ENCODE results near the gene FHOD1. TPM values are rescaled to one million over a fixed set of nuclear protein-coding genes. Genes with fewer than 3 reads are reported as not detected.

Gene FHOD1
- total and polyA plus RNA-seq, 9 of the 15 experiments (the other 6 are each of a cell fraction or from before 2014, with no cell fraction given): 18.7 to 126 (median 32.3) TPM

GRCh38 chr16:67278773-67279295, 31.6 kb upstream of the FHOD1 start (continued):
- TF ChIP-seq, protein P1, sequence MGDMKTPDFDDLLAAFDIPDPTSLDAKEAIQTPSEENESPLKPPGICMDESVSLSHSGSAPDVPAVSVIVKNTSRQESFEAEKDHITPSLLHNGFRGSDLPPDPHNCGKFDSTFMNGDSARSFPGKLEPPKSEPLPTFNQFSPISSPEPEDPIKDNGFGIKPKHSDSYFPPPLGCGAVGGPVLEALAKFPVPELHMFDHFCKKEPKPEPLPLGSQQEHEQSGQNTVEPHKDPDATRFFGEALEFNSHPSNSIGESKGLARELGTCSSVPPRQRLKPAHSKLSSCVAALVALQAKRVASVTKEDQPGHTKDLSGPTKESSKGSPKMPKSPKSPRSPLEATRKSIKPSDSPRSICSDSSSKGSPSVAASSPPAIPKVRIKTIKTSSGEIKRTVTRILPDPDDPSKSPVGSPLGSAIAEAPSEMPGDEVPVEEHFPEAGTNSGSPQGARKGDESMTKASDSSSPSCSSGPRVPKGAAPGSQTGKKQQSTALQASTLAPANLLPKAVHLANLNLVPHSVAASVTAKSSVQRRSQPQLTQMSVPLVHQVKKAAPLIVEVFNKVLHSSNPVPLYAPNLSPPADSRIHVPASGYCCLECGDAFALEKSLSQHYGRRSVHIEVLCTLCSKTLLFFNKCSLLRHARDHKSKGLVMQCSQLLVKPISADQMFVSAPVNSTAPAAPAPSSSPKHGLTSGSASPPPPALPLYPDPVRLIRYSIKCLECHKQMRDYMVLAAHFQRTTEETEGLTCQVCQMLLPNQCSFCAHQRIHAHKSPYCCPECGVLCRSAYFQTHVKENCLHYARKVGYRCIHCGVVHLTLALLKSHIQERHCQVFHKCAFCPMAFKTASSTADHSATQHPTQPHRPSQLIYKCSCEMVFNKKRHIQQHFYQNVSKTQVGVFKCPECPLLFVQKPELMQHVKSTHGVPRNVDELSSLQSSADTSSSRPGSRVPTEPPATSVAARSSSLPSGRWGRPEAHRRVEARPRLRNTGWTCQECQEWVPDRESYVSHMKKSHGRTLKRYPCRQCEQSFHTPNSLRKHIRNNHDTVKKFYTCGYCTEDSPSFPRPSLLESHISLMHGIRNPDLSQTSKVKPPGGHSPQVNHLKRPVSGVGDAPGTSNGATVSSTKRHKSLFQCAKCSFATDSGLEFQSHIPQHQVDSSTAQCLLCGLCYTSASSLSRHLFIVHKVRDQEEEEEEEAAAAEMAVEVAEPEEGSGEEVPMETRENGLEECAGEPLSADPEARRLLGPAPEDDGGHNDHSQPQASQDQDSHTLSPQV (IDR thresholded peaks at IDR 0.05): peak; percentile 57; the same call in 1 of the 2 replicates
- TF ChIP-seq ARNT (IDR thresholded peaks at IDR 0.05): 0 out of 4 replicates have a peak, but pooled peaks of 1 of the 2 experiments have one; percentile 20
- TF ChIP-seq MGA (IDR thresholded peaks at IDR 0.05): peak; percentile 77
- TF ChIP-seq RAD21 (CRISPR knock-in tag; conservative IDR thresholded peaks at IDR 0.05 in 1 of 2, IDR thresholded peaks at IDR 0.05 in 1 of 2): peak; percentile 70 to 85; a peak in 3 of 4 replicates
- TF ChIP-seq, protein P2, sequence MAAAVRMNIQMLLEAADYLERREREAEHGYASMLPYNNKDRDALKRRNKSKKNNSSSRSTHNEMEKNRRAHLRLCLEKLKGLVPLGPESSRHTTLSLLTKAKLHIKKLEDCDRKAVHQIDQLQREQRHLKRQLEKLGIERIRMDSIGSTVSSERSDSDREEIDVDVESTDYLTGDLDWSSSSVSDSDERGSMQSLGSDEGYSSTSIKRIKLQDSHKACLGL (CRISPR knock-in tag; IDR thresholded peaks at IDR 0.05; ENCODE audit: borderline replicate concordance, poor library complexity, severe bottlenecking): peak; percentile 13
- no peak for TF ChIP-seq NR4A1 (CRISPR knock-in tag; IDR thresholded peaks at IDR 0.05)
- TF ChIP-seq NR4A1 (tag; IDR thresholded peaks at IDR 0.05): no peak
- TF ChIP-seq, protein P3, sequence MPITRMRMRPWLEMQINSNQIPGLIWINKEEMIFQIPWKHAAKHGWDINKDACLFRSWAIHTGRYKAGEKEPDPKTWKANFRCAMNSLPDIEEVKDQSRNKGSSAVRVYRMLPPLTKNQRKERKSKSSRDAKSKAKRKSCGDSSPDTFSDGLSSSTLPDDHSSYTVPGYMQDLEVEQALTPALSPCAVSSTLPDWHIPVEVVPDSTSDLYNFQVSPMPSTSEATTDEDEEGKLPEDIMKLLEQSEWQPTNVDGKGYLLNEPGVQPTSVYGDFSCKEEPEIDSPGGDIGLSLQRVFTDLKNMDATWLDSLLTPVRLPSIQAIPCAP (CRISPR knock-in tag; IDR thresholded peaks at IDR 0.05; ENCODE audit: borderline replicate concordance): no peak
- no peak for TF ChIP-seq ZNF384 (IDR thresholded peaks at IDR 0.05; ENCODE audit: low read depth, low read length)

All from K562 (cell line).